OCI-LY7 (cell line): ENCODE measurements around the gene FARP2. TPM values are rescaled to one million over a fixed set of nuclear protein-coding genes. Genes with fewer than 3 reads are reported as not detected.

Source experiments
- BruUV-seq: library from RNA; stranded (reverse); fragments of 400-500 nt; replicated peaks from 2 replicates; lab custom pipeline; 2021; lab: Mats Ljungman, UMichigan
- CTCF ChIA-PET: fragments of 300-600 bp; sonication (Branson Sonifier 250); formaldehyde crosslinking; loops from one replicate; lab custom pipeline; 2022; ENCODE audit warnings: antibody characterized with exemption; ENCODE audit not compliant: unreplicated experiment; lab: Charles Lee
- POLR2A ChIA-PET: fragments of 300-600 bp; sonication (Branson Sonifier 250); formaldehyde crosslinking; loops from one replicate; lab custom pipeline; 2022; ENCODE audit warnings: antibody characterized with exemption; lab: Charles Lee
- DNase-seq: peaks from one replicate; pipeline ENCODE4 v3.0.0-alpha.2; 2015; ENCODE audit warnings: low spot score
- H2AFZ ChIP-seq: fragments of 200-600 bp; sonication (generic), shearing (Covaris generic); 2 replicates; pipeline ENCODE4 v1.6.1; 2014; ENCODE audit warnings: mild to moderate bottlenecking, antibody characterized with exemption, low read length, moderate library complexity
- H3K27ac ChIP-seq: fragments of 200-600 bp; sonication (generic); 2 replicates; pipeline ENCODE4 v1.5.1; 2014; ENCODE audit warnings: mixed run types, low read depth, mild to moderate bottlenecking, moderate library complexity, low read length, inconsistent platforms; ENCODE audit not compliant: poor library complexity, severe bottlenecking
- H3K36me3 ChIP-seq: fragments of 200-600 bp; sonication (generic); 2 replicates; pipeline ENCODE4 v1.6.1; 2014; ENCODE audit warnings: mild to moderate bottlenecking, antibody characterized with exemption, low read length, moderate library complexity, mixed read lengths; ENCODE audit not compliant: insufficient read depth
- H3K4me1 ChIP-seq: fragments of 200-600 bp; sonication (generic); 2 replicates; pipeline ENCODE4 v1.5.1; 2014; ENCODE audit warnings: mild to moderate bottlenecking, low read length; ENCODE audit not compliant: insufficient read depth, poor library complexity, severe bottlenecking
- H3K4me2 ChIP-seq: fragments of 200-600 bp; sonication (generic); 2 replicates; pipeline ENCODE4 v1.6.1; 2014; ENCODE audit warnings: mild to moderate bottlenecking, low read length
- H3K4me3 ChIP-seq: fragments of 200-600 bp; sonication (generic); 2 replicates; pipeline ENCODE4 v1.5.1; 2014; ENCODE audit warnings: mild to moderate bottlenecking, low read depth, low read length; ENCODE audit not compliant: poor library complexity, severe bottlenecking
- H3K79me2 ChIP-seq: fragments of 200-600 bp; sonication (generic); 2 replicates; pipeline ENCODE4 v1.6.1; 2016; ENCODE audit warnings: low read depth, mild to moderate bottlenecking, low read length, moderate library complexity, mixed read lengths; ENCODE audit not compliant: insufficient read depth
- H3K9me2 ChIP-seq: fragments of 200-600 bp; sonication (generic); 2 replicates; pipeline ENCODE4 v1.6.1; 2016; ENCODE audit warnings: mild to moderate bottlenecking, low read length, mixed read lengths; ENCODE audit not compliant: insufficient read depth
- H3K9me3 ChIP-seq: fragments of 200-600 bp; sonication (generic); 2 replicates; pipeline ENCODE4 v1.6.1; 2014; ENCODE audit warnings: mild to moderate bottlenecking, mixed run types, low read length, mixed read lengths
- H4K20me1 ChIP-seq: fragments of 200-600 bp; sonication (generic); 2 replicates; pipeline ENCODE4 v1.6.1; 2014; ENCODE audit warnings: mild to moderate bottlenecking, antibody characterized with exemption, low read length, moderate library complexity, mixed read lengths; ENCODE audit not compliant: insufficient read depth
- CTCF ChIP-seq: fragments of 200-600 bp; sonication (generic); conservative IDR thresholded peaks from 2 replicates; pipeline ENCODE4 v1.5.1; 2014; ENCODE audit warnings: mild to moderate bottlenecking, antibody characterized with exemption, low read length, moderate library complexity, mixed read lengths
- EZH2phosphoT487 ChIP-seq: fragments of 200-600 bp; sonication (generic); IDR thresholded peaks from 2 replicates; pipeline ENCODE4 v1.6.1; 2018; ENCODE audit warnings: low read depth, borderline replicate concordance, mild to moderate bottlenecking, mixed run types, antibody characterized with exemption, low read length, moderate library complexity, mixed read lengths
- intact Hi-C: fragments of 100-400 bp; cut with micrococcal nuclease; formaldehyde crosslinking; loops from one replicate; pipeline ENCODE4 v1.10.0; 2022; ENCODE audit not compliant: unreplicated experiment
- total RNA-seq, 2 experiments: library from RNA; depleted of rRNA in 1 of 2; stranded (reverse); fragments of >200 nt in 1 of 2; shearing (Covaris generic) in 1 of 2; gene quantifications; 2 replicates each; pipeline ENCODE4 v1.2.3, GENCODE V29; 2014 to 2022

Gene FARP2
- total RNA-seq, 2 experiments from 2014 or later, result 33.6 to 52.7 TPM

- Histone ChIP-seq H3K4me3 (no peak overlapping the region), H3K36me3 (no peaks in the 10 kb centered on the region), H4K20me1 (no peaks in the 10 kb centered on the region), H3K4me1 (no peaks in the 10 kb centered on the region), H3K79me2 (no peaks in the 10 kb centered on the region), H3K9me2 (no peaks in the 10 kb centered on the region), H3K4me2 (no peak overlapping the region), H3K27ac (no peak overlapping the region), H2AFZ (no peak overlapping the region), H3K9me3 (no peaks in the 10 kb centered on the region)
- intact Hi-C loops, result no loop called here
- DNase-seq, result no peak
- no peak for TF ChIP-seq CTCF
- TF ChIP-seq EZH2phosphoT487, result no peak
- CTCF ChIA-PET, result no interaction called here
- POLR2A ChIA-PET, result interaction anchor here (0.6 kb wide), 1 partner anchor 54 kb away, joined by 3 read pairs; no protein-coding TSS in a partner anchor
- BruUV-seq, result no TSS peak
Measured at GRCh38 chr2:241463276-241464135, 107.4 kb downstream of the FARP2 start.

- ChIA-PET POLR2A (interaction anchor here (0.6 kb wide), 1 partner anchor 9 kb away, joined by 5 read pairs; no protein-coding TSS in a partner anchor), CTCF (no interaction called here)
- TF ChIP-seq CTCF (no peak), EZH2phosphoT487 (no peak)
- no peak for DNase-seq
- H3K4me1 ChIP-seq, result no peaks in the 10 kb centered on the region
- intact Hi-C loops, result no loop called here
- H3K79me2 ChIP-seq, result no peaks in the 10 kb centered on the region
- BruUV-seq, result no TSS peak
- no peaks in the 10 kb centered on the region for H4K20me1 ChIP-seq
- no peaks in the 10 kb centered on the region for H3K9me2 ChIP-seq
- no peak overlapping the region for H3K27ac ChIP-seq
- H3K4me3 ChIP-seq, result no peak overlapping the region
- no peaks in the 10 kb centered on the region for H3K36me3 ChIP-seq
- H3K9me3 ChIP-seq, result no peaks in the 10 kb centered on the region
- H2AFZ ChIP-seq, result no peak overlapping the region
- H3K4me2 ChIP-seq, result no peak overlapping the region
Measured at GRCh38 chr2:241465543-241465942, 109.5 kb downstream of the FARP2 start.

- Histone ChIP-seq H3K4me3 (no peak overlapping the region), H3K4me2 (no peak overlapping the region), H3K27ac (no peak overlapping the region), H3K79me2 (no peaks in the 10 kb centered on the region), H3K4me1 (no peaks in the 10 kb centered on the region), H3K36me3 (no peaks in the 10 kb centered on the region), H2AFZ (no peak overlapping the region), H3K9me2 (no peaks in the 10 kb centered on the region), H4K20me1 (no peaks in the 10 kb centered on the region), H3K9me3 (no peaks in the 10 kb centered on the region)
- DNase-seq, result no peak
- no TSS peak for BruUV-seq
- ChIA-PET CTCF (no interaction called here), POLR2A (no interaction called here)
- TF ChIP-seq EZH2phosphoT487, result no peak
- no peak for TF ChIP-seq CTCF
- intact Hi-C loops, result no loop called here
Measured at GRCh38 chr2:241466230-241466629, 110.1 kb downstream of the FARP2 start.
